GM19452 (cell line): ENCODE measurements around the gene OCA2.
"Not testable (repeated sequence)": the region's sequence is repeated elsewhere in the genome, so short reads cannot be mapped to it uniquely, and the experiment has no call there.

ENCODE experiments used
- ATAC-seq: cut with Tn5 transposase; IDR thresholded peaks from one replicate; pipeline ENCODE4 v1.9.1; 2021; ENCODE audit not compliant: unreplicated experiment

OCA2 gene

DNA sequence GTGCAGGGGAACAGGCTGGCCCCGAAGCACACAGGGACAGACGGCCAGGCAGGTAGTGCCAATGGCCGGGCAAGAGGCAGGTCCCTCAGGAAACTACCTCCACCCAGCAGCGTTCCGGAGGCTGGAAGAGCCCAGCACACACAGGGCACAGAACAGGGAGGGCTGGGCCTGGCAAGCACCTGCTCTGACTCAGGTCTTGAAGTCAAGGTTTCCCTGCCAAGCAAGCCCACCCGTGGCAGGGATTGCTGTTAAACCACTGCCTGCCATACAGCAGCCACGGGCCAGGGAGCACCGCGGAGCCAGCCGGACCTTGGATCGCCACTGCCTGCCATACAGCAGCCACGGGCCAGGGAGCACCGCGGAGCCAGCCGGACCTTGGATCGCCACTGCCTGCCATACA, 22.5 kb upstream of the OCA2 start:
- not testable (repeated sequence) for ATAC-seq

- ATAC-seq: no peak
Measured at GRCh38 chr15:28120359-28120640, 21.2 kb upstream of the OCA2 start.

DNA sequence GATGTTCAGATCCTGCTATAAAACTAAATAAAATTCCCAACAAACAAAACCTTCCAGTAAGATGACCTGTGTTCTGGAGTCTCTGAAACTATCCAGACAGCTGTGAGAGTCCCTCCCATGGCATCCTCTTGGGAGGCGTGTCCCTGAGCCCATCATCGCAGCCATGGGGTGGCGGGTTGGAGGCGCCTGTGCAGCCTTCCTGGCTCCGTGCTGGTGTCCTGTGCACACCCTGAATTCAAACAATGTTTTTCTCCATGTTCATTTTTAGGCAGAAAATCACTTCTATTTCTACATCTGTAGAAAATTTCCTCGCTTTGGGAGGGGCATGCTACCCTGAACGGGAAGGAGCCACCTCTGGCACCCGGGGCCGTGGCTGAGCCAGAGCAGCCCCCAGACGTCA, 19.4 kb upstream of the OCA2 start:
- ATAC-seq: no peak

DNA sequence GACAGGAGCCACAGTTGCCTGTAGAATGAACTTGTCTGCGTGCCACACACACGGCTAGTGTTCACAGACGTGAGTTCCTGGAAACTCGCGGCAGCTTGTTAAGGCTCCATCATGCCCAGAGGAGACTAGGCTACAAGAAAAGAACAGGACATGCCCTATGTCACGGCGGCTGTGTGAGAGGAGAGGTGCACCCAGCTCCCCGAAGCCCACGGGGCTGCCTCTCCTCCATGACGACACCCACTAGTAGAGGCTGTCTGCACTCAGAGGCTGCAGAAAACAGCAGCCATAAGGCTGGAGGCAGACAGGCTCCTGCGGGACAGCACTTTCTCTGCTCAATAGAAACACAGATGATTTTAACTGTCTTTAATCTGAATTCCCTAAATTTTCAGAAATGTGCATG, 19.0 kb upstream of the OCA2 start:
- ATAC-seq: no peak

DNA sequence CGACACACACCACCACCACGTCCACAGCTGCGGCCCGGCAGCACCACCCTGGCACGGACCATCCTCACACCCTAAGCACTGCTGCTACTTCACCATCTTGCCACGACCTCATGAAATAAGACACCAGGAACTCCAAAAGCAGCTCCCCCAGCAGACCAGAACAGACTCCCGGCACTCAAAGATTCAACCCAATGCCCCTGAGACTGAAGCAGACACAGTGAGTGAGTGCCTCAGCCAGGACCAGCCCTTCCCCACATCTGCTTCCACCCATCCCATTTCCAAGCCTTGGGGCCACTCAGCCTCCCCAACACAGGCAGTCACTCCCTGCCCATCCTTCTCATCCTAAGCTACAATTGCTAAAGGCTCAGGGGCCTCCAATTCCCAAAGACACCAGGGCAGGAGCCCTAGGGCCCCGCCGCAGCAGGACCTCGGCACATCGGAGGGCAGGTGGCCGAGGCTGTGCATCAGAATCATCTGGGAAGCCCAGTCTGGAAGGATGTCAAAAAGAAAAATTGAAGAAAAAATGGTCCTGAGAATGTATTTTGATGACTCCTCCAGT, 18.4 kb upstream of the OCA2 start:
- no peak for ATAC-seq

DNA sequence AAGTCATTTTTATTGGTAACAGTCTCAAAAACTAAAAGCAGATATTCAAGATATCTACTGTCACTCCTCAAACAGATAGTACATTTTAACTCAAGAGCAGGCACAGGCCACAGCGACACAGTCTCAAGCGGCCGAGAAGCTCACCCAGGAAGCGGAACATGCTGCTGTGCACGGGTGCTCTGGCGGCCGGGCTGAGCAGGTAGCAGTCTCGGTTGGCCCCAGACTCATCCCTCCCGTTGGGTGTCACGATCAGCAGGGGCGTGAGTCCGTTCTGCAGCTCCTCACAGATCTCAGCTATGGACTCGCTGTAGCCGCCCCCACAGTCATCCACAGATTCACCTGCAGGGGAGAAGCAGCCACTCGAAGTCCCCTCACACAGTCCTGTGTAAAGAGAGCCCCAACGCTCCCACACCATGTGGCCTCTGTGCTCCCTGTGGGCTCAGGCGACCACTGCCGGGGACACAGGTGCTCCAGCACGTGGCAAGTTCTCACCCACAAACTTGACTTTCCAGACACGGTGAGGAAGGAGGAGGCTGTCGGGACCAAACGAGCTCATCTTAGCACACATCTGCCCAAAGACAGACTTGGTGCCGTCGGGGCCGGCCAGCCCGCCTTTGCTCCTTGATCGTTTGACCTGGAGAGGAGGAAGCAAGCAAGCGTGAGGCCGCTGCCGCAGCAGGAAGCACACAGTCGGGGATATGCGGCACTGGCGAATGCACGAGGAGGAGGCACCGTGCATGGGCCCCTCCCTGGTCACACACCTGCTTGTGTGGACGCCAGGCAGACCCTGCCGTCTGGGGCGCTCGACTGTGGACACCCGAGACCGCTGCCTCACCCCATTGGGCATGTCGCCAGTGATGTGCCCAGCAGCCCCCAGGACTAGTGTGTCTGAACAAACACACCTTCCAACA, 17.7 kb upstream of the OCA2 start:
- ATAC-seq: no peak

- ATAC-seq: no peak
Measured at GRCh38 chr15:28115871-28116270, 16.8 kb upstream of the OCA2 start.

- ATAC-seq: no peak
Measured at GRCh38 chr15:28114721-28115622, 15.9 kb upstream of the OCA2 start.

DNA sequence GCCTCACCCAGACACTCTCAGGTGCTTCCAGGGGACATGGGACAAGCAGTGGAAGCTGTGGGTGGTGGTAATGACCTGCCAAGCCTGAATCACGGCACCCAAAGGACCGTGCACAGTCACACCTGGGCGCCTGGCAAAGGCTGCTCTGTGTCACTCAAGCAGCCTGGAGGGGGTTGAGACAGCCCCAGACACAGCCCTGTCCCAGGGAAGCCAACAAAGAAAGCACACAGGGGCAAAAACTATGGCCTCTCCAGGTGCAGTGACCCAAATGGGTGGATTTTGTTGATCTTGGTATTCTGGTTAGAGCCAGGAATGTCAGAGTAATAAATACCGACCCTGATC, 15.0 kb upstream of the OCA2 start:
- ATAC-seq: no peak

- ATAC-seq: no peak
Measured at GRCh38 chr15:28113394-28114113, 14.4 kb upstream of the OCA2 start.

DNA sequence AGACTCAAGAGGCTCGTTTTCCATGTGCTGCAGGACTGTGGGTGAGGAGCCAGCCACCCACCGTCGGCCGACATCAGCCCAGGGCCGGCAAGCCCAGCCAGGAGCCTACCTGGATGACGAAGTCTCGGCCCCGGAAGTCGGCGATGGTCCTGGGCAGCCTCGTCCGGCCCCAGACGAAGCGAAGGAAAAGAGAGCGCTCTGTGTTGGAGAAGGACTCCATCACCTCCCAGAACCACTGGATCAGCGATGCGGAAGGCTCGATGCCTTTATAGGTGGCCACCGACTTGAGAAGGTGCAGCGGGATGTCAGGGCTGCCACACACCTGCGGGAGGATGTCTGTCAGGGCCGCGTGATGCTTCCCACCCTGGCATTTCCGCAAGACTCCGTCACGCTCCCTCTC, 13.8 kb upstream of the OCA2 start:
- no peak for ATAC-seq

DNA sequence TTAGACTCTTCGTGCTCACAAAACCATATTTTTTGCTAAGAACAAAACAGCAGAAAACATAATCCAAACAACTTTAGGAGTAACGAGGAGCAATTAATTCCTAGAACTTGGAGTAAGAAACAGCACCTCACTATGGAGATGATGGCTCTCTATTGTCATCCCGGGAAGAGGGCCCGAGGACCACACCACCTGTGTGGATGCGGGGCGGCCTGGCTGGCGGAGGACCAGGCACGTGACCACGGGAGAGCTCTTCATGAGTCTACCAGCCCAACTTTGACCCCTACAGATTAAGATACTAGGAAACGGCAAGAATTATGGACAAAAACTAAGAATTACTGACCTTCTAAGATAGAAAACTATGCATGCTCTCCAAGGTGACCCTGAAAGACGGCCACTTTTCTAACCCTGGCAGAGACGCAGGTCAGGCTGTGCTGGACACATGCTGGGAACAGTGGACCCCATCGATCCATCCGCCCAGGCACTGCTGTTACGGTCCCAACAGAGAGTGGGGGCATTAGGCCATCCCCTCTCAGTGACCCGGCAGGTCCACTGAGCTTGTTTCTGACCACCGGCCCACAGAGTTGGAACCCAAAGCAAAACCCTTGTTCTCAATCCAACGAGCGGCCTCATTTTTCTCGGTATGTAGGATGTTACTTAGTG, 13.1 kb upstream of the OCA2 start:
- ATAC-seq: no peak

- no peak for ATAC-seq
Measured at GRCh38 chr15:28111543-28111942, 12.4 kb upstream of the OCA2 start.

- ATAC-seq: no peak
Measured at GRCh38 chr15:28110481-28110881, 11.4 kb upstream of the OCA2 start.

DNA sequence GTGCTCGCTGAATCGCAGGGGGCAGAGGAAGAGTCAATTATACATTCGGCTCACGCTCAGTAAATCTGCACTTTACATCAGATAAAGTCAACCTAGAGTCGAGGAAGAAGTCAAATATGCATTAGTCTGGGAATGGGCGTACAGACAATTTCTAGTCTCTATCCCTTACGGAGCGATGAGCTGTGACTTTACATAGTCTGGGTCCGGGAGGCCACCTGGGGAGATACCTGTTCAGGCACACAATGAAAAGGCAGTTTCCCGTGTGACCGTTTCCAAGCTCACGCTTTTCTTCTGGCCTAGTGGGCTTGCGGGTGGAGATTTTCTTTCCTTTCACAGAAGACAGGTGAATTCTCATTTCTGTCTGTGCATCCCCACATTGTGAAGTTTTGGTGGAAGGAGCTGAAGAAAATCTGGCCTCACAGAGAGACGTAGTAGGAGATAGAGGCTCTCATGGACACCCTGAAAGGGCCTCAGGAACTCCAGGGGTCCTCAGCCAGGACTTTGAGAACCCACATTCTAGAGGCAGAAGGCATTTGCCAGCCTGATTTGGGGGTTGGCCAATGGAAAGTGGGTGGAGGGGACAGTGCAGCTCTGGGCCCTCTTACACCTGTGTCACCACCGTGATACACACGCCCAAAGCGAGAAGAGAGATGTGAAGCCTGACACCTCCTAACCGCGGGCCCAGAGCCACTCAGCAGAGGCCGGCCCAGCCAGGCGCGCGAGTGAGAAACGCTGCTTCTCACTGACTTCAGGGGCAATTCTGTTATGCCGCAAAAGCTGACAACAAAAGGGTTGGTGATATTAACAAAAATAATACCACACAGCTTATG, 10.7 kb upstream of the OCA2 start:
- ATAC-seq: no peak

DNA sequence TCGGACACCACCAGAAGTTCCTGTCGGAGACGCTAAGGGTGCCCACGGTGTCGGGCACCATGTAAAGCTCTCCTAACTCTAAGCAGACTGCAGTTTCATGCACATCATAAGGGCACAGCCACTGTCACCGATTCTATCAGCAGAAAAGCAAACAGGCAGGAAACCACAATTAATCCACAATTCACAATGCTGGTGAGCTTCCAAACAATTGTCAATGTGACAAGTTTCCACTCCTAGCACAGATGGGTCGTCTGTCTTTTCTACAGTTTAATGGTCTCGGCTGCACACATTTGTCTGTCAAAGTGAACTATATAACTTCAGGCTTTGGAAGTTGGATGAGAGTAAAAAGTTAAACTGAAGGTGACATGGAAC, 8.8 kb upstream of the OCA2 start:
- ATAC-seq: no peak

DNA sequence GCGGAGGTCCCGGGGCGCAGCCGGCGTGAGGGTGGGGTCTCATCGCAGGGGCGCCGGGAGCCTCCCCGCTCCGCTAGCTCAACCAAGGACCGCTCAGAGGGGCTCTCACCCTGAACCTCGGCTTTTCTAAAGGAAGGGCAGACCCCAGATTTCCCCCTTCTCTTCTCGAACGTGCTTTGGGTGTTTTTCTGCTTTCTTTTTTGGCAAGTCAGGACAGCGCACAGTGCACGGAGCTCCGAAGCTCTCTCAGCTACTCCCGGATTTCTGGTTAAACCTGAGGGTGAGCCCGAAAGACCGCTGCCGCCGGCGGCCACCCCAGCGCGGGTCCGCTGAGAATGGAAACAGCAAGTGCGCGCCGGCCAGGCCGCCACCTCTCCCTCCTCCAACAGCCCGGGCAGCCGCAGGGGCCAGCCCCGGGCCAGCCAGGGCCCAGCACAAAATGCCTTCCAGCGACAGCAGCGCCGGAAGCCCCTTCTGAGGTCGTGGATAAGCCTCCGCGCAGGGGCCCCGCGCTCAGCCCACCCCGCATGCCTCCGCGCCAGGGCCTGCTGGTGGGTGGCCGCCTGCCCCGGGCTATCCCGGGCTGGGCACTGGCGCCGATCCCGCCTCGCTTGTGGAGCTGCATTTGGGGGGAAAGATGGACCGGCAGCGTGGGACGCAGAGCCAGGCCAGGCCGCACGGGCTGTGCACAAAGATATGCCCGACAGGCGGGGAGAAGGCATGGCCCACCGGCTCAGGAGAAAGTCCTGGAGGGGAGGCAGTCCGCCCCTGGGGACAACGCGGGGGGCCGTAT, 8.2 kb upstream of the OCA2 start:
- no peak for ATAC-seq

- no peak for ATAC-seq
Measured at GRCh38 chr15:28106294-28107110, 7.4 kb upstream of the OCA2 start.
